NCI-H510A (cell line): ENCODE data around the gene UMAD1.

Source experiments
- DNase-seq: peaks from one replicate; lab custom pipeline; 2025; lab: John Stamatoyannopoulos, UW

Gene UMAD1

GRCh38 chr7:7720750-7721621 is 80.4 kb downstream of the UMAD1 start:
- no peak for DNase-seq

GRCh38 chr7:7731732-7732131 is 91.2 kb downstream of the UMAD1 start:
- no peak for DNase-seq

- no peak for DNase-seq
Measured at GRCh38 chr7:7732621-7733281, 92.2 kb downstream of the UMAD1 start.

- DNase-seq, result no peak
Measured at GRCh38 chr7:7736671-7737070, 96.1 kb downstream of the UMAD1 start.

GRCh38 chr7:7737674-7738073 is 97.1 kb downstream of the UMAD1 start:
- DNase-seq, result no peak

GRCh38 chr7:7738177-7738576 is 97.6 kb downstream of the UMAD1 start:
- no peak for DNase-seq

GRCh38 chr7:7738622-7739021 is 98.1 kb downstream of the UMAD1 start:
- no peak for DNase-seq

- DNase-seq, result no peak
Measured at GRCh38 chr7:7739204-7740036, 98.9 kb downstream of the UMAD1 start.

GRCh38 chr7:7740037-7740355 is 99.4 kb downstream of the UMAD1 start:
- DNase-seq, result no peak

- DNase-seq, result no peak
Measured at GRCh38 chr7:7742223-7742622, 101.7 kb downstream of the UMAD1 start.

GRCh38 chr7:7745258-7745657 is 104.7 kb downstream of the UMAD1 start:
- no peak for DNase-seq

- no peak for DNase-seq
Measured at GRCh38 chr7:7745966-7746365, 105.4 kb downstream of the UMAD1 start.

- DNase-seq, result no peak
Measured at GRCh38 chr7:7746458-7746857, 105.9 kb downstream of the UMAD1 start.

GRCh38 chr7:7750571-7751242 is 110.2 kb downstream of the UMAD1 start:
- DNase-seq, result no peak

GRCh38 chr7:7751243-7752092 is 110.9 kb downstream of the UMAD1 start:
- DNase-seq, result no peak

GRCh38 chr7:7756577-7756976 is 116.0 kb downstream of the UMAD1 start:
- no peak for DNase-seq

GRCh38 chr7:7757576-7757975 is 117.0 kb downstream of the UMAD1 start:
- no peak for DNase-seq

- DNase-seq, result no peak
Measured at GRCh38 chr7:7761340-7761973, 120.9 kb downstream of the UMAD1 start.

- DNase-seq, result no peak
Measured at GRCh38 chr7:7761974-7762779, 121.6 kb downstream of the UMAD1 start.
